GM10248 (cell line): ENCODE measurements around the gene TAF6.

Source experiments
- CTCF ChIA-PET: fragments of 300-600 bp; sonication (Branson Sonifier 250); formaldehyde crosslinking; extraction: SDS; loops from one replicate; lab custom pipeline; 2021; ENCODE audit warnings: antibody characterized with exemption; lab: Yijun Ruan, JAX
- POLR2A ChIA-PET: fragments of 350-650 bp; sonication (Branson Sonifier 250); formaldehyde crosslinking; extraction: SDS; loops from one replicate; lab custom pipeline; 2020; ENCODE audit warnings: antibody characterized with exemption; lab: Yijun Ruan, JAX
- DNase-seq: peaks from one replicate; pipeline ENCODE4 v3.0.0; 2012; ENCODE audit errors: extremely low spot score
- CTCF ChIP-seq: IDR thresholded peaks from 2 replicates; pipeline ENCODE4 v1.5.1; 2012; ENCODE audit warnings: mild to moderate bottlenecking, low read depth; ENCODE audit errors: extremely low read depth, missing control alignments, control extremely low read depth

The TAF6 gene

GRCh38 chr7:100079024-100079560 is 40.1 kb downstream of the TAF6 start:
- ChIA-PET POLR2A (interaction anchor here (0.6 to 1.1 kb wide), 3 partner anchors 15 to 559 kb away, joined by 3 to 4 read pairs (median 3); partner anchors contain the start of gene ZSCAN21), CTCF (no interaction called here)
- DNase-seq: no peak
- TF ChIP-seq CTCF: no peak

GRCh38 chr7:100077205-100077604 is 42.0 kb downstream of the TAF6 start:
- no peak for TF ChIP-seq CTCF
- no peak for DNase-seq
- CTCF ChIA-PET: no interaction called here
- POLR2A ChIA-PET: no interaction called here

- ChIA-PET CTCF (interaction anchor here (0.8 to 1.8 kb wide), 8 partner anchors 10 to 96 kb away, joined by 3 to 5 read pairs (median 4); partner anchors contain the start of gene ZSCAN21), POLR2A (interaction anchor here (0.7 kb wide), 2 partner anchors 20 to 49 kb away, joined by 5 to 7 read pairs; no protein-coding TSS in a partner anchor)
- no peak for DNase-seq
- TF ChIP-seq CTCF: no peak
Observed at GRCh38 chr7:100075418-100075817, 43.7 kb downstream of the TAF6 start.

- CTCF ChIA-PET: interaction anchor here (0.8 to 1.8 kb wide), 7 partner anchors 9 to 95 kb away, joined by 3 to 5 read pairs (median 3); partner anchors contain the start of gene ZSCAN21
- TF ChIP-seq CTCF: no peak
- no peak for DNase-seq
- POLR2A ChIA-PET: interaction anchor here (0.6 to 0.7 kb wide), 2 partner anchors 49 to 73 kb away, joined by 7 to 10 read pairs; no protein-coding TSS in a partner anchor
Observed at GRCh38 chr7:100074841-100075240, 44.3 kb downstream of the TAF6 start.

- ChIA-PET POLR2A (no interaction called here), CTCF (interaction anchor here (1.7 to 2.0 kb wide), 2 partner anchors 9 to 13 kb away, joined by 5 read pairs; no protein-coding TSS in a partner anchor)
- TF ChIP-seq CTCF: no peak
- DNase-seq: no peak
Observed at GRCh38 chr7:100072462-100072861, 46.7 kb downstream of the TAF6 start.

- POLR2A ChIA-PET: no interaction called here
- TF ChIP-seq CTCF: no peak
- CTCF ChIA-PET: interaction anchor here (0.9 to 2.4 kb wide), 11 partner anchors 8 to 67 kb away, joined by 3 to 10 read pairs (median 4); partner anchors contain the start of gene ZSCAN21
Observed at GRCh38 chr7:100071018-100071723, 48.0 kb downstream of the TAF6 start.

More at GRCh38 chr7:100071018-100071723, 48.0 kb downstream of the TAF6 start:
- no peak for DNase-seq
